Measurements from ENCODE around the gene CD300A.
"Not testable (repeated sequence)": the region's sequence is repeated elsewhere in the genome, so short reads cannot be mapped to it uniquely, and the experiment has no call there.

CD300A gene

DNA sequence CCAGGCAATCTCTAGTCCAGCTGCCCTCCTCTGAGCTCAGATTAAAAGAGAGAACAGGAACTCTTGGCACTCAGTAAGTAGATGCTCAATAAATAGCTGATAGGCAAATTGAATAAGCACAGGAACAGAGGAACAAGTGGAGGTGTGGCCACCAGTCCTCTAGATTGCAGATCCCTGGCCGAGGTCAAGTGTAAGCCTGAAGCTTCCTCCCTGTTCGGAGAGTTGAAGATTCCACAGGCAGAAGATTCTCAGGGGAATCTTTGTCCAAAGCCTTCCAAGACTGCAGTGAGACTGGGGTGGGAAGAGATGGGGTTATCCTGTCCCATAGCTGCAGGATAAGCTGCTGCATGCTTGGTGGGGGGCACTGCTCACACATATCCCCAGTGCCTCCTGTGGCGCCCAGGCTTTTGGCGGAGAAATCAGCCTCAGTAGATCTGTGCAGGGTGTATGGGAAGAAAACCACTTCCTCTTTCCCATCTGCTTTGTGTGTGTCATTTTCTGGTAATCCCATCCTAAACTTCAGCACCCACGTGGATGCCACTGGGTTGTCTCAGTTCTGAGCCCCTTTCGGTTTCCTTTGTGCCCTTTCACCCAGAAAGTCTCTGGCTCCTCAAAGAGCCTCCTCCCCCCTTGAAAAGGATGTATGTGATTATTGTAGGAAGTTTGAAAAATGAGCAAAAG is 12.1 kb downstream of the CD300A start:
- DNase-seq (ENCODE audit: low read depth, low spot score) = no peak

DNA sequence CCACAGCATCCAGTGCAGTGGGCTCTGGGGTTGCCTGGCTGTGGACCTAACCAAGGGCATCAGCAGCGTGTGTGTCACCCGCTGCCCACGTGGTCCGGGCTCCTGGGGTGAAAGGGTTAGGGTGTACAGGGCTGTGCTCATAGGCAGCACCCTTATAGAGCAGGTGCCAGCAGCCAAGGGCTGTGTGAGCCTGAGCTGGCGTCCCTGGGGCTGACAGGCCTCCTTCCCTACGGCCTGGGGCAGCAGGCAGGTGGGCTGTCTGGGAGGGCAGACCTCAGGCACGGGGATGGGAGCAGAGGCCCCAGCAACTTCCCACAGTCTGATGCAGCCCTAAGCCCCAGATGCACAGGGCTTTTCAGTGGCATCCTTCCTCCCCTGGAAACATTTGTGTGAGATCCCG is 13.9 kb downstream of the CD300A start:
- no peak for DNase-seq (ENCODE audit: low read depth, low spot score)

DNA sequence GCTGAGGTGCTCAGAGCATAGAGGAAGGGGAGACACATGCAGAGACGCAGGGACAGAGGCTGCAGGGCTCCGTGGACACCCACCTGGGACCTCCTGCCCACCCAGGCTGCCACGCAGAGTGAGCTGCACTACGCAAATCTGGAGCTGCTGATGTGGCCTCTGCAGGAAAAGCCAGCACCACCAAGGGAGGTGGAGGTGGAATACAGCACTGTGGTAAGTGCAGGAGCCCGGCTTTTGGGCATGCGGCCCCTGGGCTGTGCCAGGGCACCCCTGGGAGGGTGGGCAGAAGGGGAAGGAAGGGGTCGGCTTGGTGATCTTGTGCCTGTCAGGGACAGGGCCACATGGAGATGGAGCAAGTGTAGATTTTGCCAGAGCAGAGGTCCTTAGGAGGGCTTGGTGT is 15.2 kb downstream of the CD300A start:
- DNase-seq (ENCODE audit: low read depth, low spot score) = no peak

DNA sequence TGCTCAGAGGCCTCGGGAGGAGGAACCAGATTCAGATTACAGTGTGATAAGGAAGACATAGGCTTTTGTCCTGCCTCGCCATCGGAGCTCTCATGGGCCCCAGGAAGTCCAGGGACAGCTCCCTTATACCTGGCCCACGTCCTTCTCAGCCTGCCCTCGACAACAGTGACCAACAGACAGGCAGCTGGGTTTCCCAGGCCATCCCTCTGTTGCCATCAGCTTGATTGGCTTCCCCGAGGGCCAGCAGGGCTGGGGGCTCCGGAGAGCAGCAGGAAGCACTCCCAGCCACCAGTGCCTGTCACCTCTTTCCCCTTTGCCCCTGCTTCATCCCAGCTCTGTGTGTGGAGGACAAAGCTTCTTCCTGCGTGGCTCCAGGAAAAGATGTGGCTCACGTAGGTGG is 17.6 kb downstream of the CD300A start:
- DNase-seq (ENCODE audit: low read depth, low spot score) = no peak

DNA sequence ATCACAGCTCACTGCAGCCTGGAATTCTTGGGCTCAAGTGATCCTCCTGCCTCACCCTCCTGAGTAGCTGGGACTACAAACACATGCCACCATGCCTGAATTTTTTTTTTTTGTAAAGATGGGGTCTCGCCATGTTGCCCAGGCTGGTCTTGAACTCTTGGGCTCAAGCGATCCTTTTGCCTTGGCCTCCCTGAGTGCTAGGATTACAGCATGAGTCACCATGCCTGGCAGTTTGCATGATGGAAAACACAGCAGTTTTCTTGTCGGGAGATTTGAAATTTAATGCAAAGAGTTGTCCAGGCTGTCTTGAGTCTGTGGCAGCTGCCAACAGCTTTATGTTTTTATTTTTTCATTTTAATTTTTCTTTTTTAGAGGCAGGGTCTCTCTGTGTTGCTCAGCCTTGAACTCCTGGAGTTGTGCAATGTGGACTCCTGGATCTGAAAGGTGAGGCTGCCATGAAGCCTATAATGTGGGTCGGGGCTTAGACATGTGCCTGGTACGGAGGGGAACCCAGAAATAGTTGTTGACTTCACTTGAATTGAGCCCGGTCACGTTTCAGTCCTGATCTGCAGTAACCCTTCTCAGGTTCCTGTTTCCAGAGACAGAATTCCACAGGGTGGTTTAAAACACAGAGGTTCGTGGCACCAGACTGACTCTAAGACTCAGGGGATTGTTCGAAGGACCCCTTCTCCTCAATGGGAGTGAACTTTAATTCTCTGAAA is 18.7 kb downstream of the CD300A start:
- no peak for DNase-seq (ENCODE audit: low read depth, low spot score)

DNA sequence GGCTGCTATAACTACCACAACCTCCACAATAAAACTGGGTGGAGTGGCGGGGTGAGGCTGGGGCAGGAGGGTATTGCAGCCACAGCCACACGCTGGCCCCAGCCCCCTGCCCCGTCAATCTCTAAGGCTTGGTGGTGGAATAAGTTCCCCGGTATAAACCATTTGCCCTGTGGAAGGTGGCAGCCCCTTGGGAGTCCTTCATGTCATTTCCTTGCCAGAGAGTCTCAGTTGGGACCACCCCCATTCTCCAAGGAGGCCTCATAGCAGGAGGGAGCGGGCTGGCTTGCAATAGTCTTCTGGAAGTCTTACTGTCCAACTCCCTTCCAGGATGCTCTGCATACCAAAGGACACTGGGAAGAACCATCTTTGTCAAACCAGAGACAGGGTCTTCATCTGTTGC is 19.4 kb downstream of the CD300A start:
- no peak for DNase-seq (ENCODE audit: low read depth, low spot score)

DNA sequence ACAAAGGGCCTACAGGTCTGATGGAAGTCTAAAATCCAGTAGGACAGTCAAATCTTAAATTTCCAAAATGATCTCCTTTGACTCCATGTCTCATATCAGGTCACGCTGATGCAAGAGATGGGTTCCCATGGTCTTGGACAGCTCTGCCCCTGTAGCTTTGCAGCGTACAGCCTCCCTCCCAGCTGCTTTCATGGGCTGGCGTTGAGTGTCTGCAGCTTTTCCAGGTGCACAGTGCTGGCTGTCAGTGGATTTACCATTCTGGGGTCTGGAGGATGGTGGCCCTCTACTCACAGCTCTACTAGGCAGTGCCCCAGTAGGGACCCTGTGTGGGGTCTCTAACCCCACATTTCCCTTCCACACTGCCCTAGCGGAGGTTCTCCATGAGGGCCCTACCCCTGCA is 21.8 kb downstream of the CD300A start:
- not testable (repeated sequence) for DNase-seq (ENCODE audit: low read depth, low spot score)

DNA sequence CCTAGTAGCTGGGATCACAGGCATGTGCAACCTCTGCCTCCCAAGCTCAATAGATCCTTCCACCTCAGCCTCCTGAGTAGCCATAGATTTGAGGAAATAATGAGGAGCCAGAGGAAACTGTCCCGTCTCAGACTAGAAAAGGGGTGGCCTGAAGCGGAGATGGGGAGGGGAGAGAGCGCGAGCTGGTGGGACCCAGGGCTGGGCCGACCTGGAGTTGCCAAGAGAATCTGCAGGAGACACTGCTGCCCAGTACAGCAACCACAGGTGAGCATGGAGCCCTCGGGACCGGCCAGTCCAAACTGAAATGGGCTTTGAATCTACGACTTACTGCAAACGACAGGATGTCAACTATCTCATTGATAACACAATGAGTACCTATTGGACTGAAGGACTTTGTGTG is 24.3 kb downstream of the CD300A start:
- DNase-seq (ENCODE audit: low read depth, low spot score) = no peak

DNA sequence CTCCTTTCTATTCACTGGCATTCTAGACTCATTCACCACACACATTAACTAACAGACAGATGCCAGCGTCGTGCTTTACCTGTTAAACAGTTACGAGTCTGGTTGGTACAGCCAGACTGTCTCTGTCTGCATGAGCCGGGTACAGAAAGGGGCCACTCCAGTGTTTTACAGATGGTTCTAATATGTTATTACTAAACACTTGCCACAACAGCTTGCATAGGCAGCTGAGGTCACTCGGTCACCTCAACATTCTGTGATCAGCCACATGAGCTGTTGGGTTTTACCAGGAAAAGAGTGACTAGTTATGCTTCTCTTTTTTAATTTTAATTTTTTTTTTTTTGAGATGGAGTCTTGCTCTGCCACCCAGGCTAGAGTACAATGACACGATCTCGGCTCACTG is 25.2 kb downstream of the CD300A start:
- no peak for DNase-seq (ENCODE audit: low read depth, low spot score)

DNA sequence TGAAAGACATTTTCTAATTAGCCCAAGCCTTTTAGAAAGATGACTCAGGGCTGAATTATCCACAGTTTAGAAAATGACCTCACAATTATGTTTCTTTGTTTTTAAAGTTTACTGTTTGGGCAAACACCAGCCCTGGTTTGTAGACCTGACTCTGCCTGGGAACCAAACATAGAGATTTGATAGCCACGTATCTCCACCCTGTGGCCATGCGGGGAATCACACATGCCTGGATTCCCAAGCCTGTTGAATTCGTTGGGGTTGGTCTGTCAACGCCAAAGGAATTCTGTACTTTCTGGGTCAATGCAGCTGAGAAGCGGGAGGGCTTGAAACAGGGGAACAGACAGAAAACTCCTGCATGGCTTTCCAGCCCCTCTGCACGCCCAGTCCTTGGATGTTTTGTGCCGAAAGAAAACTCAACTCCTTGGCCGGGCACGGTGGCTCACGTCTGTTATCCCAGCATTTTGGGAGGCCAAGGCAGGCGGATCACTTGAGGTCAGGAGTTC is 26.9 kb downstream of the CD300A start:
- DNase-seq (ENCODE audit: low read depth, low spot score) = peak; percentile 77

DNA sequence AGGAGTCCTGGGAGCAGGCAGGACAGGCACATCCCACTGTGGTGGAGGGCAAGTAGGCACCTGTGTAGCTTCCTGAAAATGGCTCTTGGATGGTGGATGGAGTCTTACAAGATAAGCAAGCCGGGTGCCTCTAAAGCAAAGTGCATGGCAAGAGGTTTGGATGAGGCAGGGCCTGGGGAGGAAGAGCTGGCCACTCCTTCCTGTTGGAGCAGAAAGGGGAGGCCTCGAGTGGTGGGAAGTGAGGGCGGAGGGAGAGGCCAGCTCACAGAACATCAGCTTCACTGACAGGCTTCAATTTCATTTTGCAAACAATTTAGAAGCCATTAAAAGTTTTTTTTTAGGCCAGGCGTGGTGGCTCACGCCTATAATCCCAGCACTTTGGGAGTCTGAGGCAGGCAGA is 31.0 kb downstream of the CD300A start:
- DNase-seq (ENCODE audit: low read depth, low spot score) = no peak

DNA sequence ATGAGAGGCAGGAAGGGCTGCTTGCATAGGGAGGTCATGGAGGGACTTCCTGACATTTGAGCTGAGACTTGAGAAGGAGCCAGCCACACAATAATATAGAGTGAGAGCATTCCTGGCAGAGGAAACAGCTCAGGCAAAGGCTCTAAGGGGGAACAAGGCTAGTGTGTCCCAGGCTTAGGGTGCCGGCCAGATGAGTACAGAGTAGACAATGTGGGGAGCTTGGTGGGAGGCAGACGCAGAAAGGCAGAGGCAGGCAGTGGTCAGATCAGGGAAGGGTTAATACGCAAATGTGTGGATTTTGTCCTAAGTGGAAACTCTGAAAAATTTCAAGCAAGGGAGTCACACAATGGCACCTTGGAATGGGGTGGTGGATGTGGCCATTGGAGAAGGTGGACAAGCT is 33.6 kb downstream of the CD300A start:
- no peak for DNase-seq (ENCODE audit: low read depth, low spot score)

DNA sequence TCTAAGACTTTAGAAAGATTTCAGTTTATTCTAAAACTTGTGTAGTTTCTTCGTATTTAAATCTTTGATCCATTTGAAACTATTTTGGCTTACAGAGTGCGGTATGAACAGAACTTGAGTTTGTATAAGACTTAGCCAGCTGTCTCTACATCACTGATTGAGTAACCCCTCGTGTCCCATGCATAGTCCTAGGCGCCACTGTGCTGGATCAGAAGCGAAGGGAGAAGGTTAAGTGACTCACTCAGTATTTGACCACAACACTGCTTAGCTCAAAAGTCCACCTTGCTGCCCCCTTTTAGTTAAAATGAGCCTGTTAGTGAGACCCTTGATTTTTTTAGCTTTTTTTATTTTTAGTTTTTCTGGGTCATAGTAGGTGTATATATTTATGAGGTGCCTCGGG is 36.4 kb downstream of the CD300A start:
- no peak for DNase-seq (ENCODE audit: low read depth, low spot score)

DNA sequence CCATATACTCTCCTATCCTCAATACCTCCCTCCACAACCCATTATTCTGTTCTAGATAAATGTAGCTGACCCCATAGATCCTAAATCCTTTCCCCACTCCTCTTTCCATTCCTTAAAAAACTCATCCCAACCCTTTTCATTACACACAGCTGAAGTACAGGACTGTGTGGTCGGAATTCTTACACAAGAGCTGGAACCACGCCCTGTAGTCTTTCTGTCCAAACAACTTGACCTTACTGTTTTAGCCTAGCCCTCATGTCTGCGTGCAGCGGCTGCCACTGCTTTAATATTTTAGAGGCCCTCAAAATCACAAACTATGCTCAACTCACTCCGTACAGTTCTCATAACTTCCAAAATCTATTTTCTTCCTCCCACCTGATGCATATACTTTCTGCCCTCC is 37.5 kb downstream of the CD300A start:
- not testable (repeated sequence) for DNase-seq (ENCODE audit: low read depth, low spot score)

DNA sequence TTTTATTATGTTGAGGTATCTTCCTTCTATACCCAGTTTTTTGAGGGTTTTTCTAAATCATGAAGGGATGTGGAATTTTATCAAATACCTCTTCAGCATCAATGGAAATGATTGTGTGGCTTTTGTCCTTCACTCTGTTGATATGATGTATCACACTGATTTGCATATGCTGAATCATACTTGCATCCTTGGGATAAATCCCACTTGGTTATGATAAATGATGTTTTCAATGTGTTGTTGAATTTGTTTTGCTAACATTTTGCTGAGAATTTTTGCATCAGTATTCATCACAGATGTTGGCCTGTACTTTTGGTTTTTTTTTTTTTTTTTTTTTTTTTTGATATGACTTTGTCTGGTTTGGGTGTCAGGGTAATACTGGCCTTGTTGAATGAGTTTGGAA is 41.7 kb downstream of the CD300A start:
- DNase-seq (ENCODE audit: low read depth, low spot score) = no peak

DNA sequence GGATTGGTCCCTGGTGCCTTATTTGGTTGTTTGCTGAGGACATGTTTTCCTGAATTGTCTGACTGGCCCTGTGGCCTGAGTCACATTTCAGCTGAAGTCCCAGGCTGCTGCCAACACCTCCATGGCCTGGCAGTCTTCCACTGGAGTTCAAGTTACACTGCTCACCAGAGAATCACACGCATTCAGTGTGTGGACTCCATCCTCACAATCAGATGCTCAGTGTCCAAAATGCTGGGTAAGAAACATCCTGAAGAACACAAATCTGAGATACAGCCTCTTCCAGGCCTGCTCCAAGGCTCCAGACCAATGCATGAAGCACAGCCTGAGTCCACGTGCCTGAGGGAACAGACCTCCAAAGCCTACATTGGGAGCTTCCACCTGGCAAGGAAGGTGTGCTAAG is 45.6 kb downstream of the CD300A start:
- peak; percentile 61 for DNase-seq (ENCODE audit: low read depth, low spot score)

DNA sequence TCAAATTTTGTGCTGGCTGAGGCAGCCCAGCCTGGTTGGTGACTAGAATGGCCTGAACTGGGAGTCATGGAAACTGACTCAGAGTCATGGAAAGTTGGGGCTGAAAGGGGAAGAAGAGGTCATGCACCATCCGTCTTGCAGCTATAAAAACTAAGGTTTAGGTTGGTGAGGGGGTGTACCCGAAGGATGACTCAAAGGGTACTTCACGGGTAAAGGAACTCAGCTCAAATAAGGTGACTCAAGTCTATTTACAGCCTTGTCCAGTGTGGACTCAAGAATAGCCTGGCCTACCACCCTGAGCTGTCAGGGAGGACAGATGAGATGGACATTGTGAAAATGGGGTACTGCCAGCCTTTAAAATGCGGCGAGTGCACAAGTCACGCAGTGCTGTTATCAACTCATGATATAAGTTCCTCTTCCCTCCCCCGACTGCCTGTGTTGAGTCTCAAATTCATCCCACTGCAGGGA is 46.2 kb downstream of the CD300A start:
- peak; percentile 26 for DNase-seq (ENCODE audit: low read depth, low spot score)

DNA sequence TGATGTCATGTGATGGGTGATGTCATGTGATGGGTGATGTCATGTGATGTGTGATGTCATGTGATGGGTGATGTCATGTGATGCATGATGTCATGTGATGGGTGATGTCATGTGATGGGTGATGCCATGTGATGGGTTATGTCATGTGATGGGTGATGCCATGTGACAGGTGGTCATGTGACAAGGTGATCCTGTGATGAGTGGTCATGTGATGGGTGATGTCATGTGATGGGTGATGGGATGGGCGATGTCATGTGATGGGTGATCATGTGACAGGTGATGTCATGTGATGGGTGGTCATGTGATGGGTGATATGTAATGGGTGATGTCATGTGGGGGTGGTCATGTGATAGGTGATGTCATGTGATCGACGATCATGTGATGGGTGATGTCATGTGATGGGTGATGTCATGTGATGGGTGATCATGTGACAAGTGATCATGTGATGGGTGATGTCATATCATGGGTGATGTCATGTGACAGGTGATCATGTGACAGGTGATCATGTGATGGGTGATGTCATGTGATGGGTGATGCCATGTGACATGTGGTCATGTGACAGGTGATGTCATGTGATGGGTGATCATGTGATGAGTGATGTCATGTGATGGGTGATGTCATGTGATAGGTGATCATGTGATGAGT is 47.7 kb downstream of the CD300A start:
- peak; percentile 20 for DNase-seq (ENCODE audit: low read depth, low spot score)

DNA sequence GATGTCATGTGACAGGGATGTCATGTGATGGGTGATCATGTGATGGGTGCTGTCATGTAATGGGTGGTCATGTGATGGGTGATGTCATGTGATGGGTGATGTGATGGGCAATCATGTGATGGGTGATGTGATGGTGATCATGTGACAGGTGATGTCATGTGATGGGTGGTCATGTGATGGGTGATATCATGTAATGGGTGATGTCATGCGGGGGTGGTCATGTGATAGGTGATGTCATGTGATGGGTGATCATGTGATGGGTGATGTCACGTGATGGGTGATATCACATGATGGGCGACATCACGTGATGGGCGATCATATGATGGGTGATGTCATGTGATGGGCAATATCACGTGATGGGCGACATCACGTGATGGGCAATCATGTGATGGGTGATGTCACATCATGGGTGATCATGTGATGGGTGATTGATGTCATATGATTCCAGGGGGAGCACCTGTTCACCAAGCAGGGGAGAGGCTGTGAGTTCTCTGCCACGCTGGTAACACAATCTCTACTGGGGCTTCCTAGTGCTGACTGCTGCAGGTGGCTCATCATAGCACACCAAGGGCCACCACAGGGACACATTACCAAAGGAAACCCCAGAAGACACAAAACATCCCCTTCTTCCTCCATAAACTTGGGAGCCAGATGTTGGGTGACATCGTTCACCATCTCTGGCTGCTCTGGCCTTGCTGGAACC is 48.3 kb downstream of the CD300A start:
- DNase-seq (ENCODE audit: low read depth, low spot score) = no peak

DNA sequence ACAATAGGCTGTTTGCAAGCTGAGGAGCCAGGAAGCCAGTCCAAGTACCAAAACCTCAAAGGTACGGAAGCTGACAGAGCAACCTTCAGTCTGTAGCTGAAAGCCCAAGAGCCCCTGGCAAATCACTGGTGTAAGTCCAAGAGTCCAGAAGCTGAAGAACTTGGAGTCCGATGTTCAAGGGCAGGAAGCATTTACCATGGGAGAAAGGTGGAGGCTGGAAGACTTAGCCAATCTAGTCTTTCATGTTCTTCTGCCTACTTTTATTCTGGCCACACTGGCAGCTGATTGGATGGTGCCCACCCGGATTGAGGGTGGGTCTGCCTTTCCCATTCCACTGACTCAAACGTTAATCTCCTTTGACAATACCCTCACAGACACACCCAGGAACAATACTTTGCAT is 49.5 kb downstream of the CD300A start:
- no peak for DNase-seq (ENCODE audit: low read depth, low spot score)

DNA sequence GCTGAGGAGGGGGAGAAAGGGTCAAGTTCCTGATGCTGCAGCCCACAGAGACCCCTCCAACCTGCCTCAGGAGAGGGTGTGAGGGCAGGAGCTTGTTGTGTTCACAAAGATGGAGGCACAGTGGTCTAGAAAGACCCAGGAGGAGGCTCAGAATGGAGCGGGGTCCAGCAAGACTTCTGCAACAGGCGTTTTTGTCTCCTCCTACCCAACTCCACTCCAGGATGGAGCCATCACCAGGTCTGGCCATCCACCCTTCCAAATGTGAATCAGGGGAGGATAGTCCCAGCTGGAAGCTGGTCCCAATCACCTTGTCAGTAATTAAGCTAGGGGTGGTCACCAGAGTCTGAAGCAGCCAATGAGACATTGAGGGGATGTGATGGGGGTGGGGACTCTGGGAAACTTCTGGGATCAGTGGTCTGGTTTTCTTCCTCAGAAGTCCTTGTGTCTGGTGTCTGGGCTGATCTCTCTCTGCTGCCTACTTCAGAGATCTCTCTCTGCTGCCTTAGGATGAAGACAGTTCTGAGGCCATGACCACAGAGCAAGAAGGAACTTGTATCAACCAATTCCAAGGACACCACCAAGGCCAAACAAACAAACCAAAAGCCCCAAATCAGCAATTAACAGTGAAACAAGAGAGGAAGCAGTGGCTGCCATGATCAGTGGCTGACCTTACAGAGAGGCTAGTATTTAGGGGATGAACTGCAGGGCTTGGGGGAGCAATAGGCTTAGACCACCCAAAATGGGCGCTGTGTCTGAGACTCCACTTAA is 50.3 kb downstream of the CD300A start:
- DNase-seq (ENCODE audit: low read depth, low spot score) = no peak

Measured in astrocyte of the hippocampus (primary cell).